DLD1 (cell line): ENCODE measurements around the gene CYP2J2.
"Not testable (repeated sequence)": the region's sequence is repeated elsewhere in the genome, so short reads cannot be mapped to it uniquely, and the experiment has no call there.

ENCODE experiments used
- in situ Hi-C: cut with HindIII; loops from 2 replicates; pipeline ENCODE4 v1.10.0; 2017; ENCODE audit warnings: low sequenced_read_pairs

CYP2J2 gene

GRCh38 chr1:59919746-59920145 is 6.8 kb downstream of the CYP2J2 start:
- in situ Hi-C loops: no loop called here

GRCh38 chr1:59917785-59918180 is 8.8 kb downstream of the CYP2J2 start:
- in situ Hi-C loops: no loop called here

- in situ Hi-C loops: no loop called here
Measured at GRCh38 chr1:59917026-59917784, 9.4 kb downstream of the CYP2J2 start.

- in situ Hi-C loops: no loop called here
Measured at GRCh38 chr1:59915516-59915915, 11.1 kb downstream of the CYP2J2 start.

GRCh38 chr1:59914791-59915286 is 11.7 kb downstream of the CYP2J2 start:
- in situ Hi-C loops: not testable (repeated sequence)

- in situ Hi-C loops: no loop called here
Measured at GRCh38 chr1:59908682-59909081, 17.9 kb downstream of the CYP2J2 start.

GRCh38 chr1:59908084-59908483 is 18.5 kb downstream of the CYP2J2 start:
- in situ Hi-C loops: no loop called here

- in situ Hi-C loops: no loop called here
Measured at GRCh38 chr1:59906931-59907330, 19.6 kb downstream of the CYP2J2 start.

- in situ Hi-C loops: no loop called here
Measured at GRCh38 chr1:59903141-59903754, 23.3 kb downstream of the CYP2J2 start.

- in situ Hi-C loops: no loop called here
Measured at GRCh38 chr1:59901770-59902388, 24.7 kb downstream of the CYP2J2 start.

- in situ Hi-C loops: no loop called here
Measured at GRCh38 chr1:59900640-59901039, 25.9 kb downstream of the CYP2J2 start.

GRCh38 chr1:59898927-59899326 is 27.6 kb downstream of the CYP2J2 start:
- in situ Hi-C loops: no loop called here

GRCh38 chr1:59897165-59897564 is 29.4 kb downstream of the CYP2J2 start:
- in situ Hi-C loops: no loop called here

GRCh38 chr1:59892841-59893811 is 33.4 kb downstream of the CYP2J2 start:
- in situ Hi-C loops: no loop called here

GRCh38 chr1:59885160-59885832 is 41.3 kb downstream of the CYP2J2 start:
- in situ Hi-C loops: no loop called here

- in situ Hi-C loops: no loop called here
Measured at GRCh38 chr1:59880735-59881134, 45.8 kb downstream of the CYP2J2 start.

GRCh38 chr1:59879996-59880505 is 46.5 kb downstream of the CYP2J2 start:
- in situ Hi-C loops: no loop called here

- in situ Hi-C loops: no loop called here
Measured at GRCh38 chr1:59879574-59879973, 47.0 kb downstream of the CYP2J2 start.

- in situ Hi-C loops: no loop called here
Measured at GRCh38 chr1:59878370-59878769, 48.2 kb downstream of the CYP2J2 start.

- in situ Hi-C loops: no loop called here
Measured at GRCh38 chr1:59877108-59877682, 49.4 kb downstream of the CYP2J2 start.
